CD4-positive, alpha-beta memory T cell (primary cell): ENCODE data around the gene RPL29. TPM values are rescaled to one million over a fixed set of nuclear protein-coding genes. Genes with fewer than 3 reads are reported as not detected.

Source experiments
- CTCF ChIA-PET: fragments of 350-600 bp; sonication (Branson Sonifier 250); formaldehyde crosslinking; loops from one replicate; lab custom pipeline; 2021; ENCODE audit warnings: inconsistent platforms; ENCODE audit not compliant: partially characterized antibody; lab: Charles Lee
- POLR2A ChIA-PET: fragments of 350-600 bp; sonication (Branson Sonifier 250); formaldehyde crosslinking; loops from one replicate; lab custom pipeline; 2021; ENCODE audit not compliant: partially characterized antibody; lab: Charles Lee
- DNase-seq, 5 donors: peaks; one replicate each; pipeline versions ENCODE4 v3.0.0 to v3.0.0-alpha.2; 2020 to 2022; ENCODE audit warnings: mixed read lengths in 1 of 5
- H3K27ac ChIP-seq: one replicate; pipeline ENCODE4 v1.7.0; 2013; ENCODE audit warnings: low read depth, low read length
- H3K27me3 ChIP-seq: 2 replicates; pipeline ENCODE4 v1.7.0; 2013; ENCODE audit warnings: mild to moderate bottlenecking, low read length, moderate library complexity; ENCODE audit not compliant: insufficient read depth
- H3K36me3 ChIP-seq: 2 replicates; pipeline ENCODE4 v1.7.0; 2013; ENCODE audit warnings: mild to moderate bottlenecking, low read length, moderate library complexity; ENCODE audit not compliant: insufficient read depth
- H3K4me1 ChIP-seq: 2 replicates; pipeline ENCODE4 v1.7.0; 2013; ENCODE audit warnings: mild to moderate bottlenecking, low read length, moderate library complexity; ENCODE audit not compliant: insufficient read depth
- H3K4me3 ChIP-seq, 2 donors: one replicate each; pipeline ENCODE4 v1.7.0; 2013; ENCODE audit warnings: low read length in 2 of 2, mild to moderate bottlenecking in 1 of 2
- H3K9me3 ChIP-seq, 2 donors: one replicate each; pipeline ENCODE4 v1.7.0; 2013; ENCODE audit warnings: low read length in 2 of 2, control low read depth in 1 of 2; ENCODE audit not compliant: control insufficient read depth in 1 of 2
- H3K27ac Mint-ChIP-seq, 7 donors: one replicate each; pipeline ENCODE4 v1.8.0; 2020 to 2021; ENCODE audit warnings: mixed read lengths in 7 of 7, mild to moderate bottlenecking in 6 of 7, inconsistent platforms in 3 of 7, moderate library complexity in 3 of 7
- H3K27me3 Mint-ChIP-seq, 2 donors: one replicate each; pipeline ENCODE4 v1.8.0; 2020 to 2021; ENCODE audit warnings: mixed read lengths in 2 of 2
- H3K36me3 Mint-ChIP-seq, 2 donors: one replicate each; pipeline ENCODE4 v1.8.0; 2020 to 2021; ENCODE audit warnings: mixed read lengths in 2 of 2, inconsistent platforms in 1 of 2, mild to moderate bottlenecking in 1 of 2
- H3K4me1 Mint-ChIP-seq, 4 donors: one replicate each; pipeline ENCODE4 v1.8.0; 2020 to 2021; ENCODE audit warnings: mixed read lengths in 4 of 4, mild to moderate bottlenecking in 1 of 4
- H3K4me3 Mint-ChIP-seq, 8 donors: one replicate each; pipeline ENCODE4 v1.8.0; 2020 to 2021; ENCODE audit warnings: mixed read lengths in 8 of 8, mild to moderate bottlenecking in 7 of 8, moderate library complexity in 6 of 8, inconsistent platforms in 3 of 8
- H3K9me3 Mint-ChIP-seq, 8 donors: one replicate each; pipeline ENCODE4 v1.8.0; 2020 to 2021; ENCODE audit warnings: mixed read lengths in 8 of 8, mild to moderate bottlenecking in 5 of 8, inconsistent platforms in 3 of 8, moderate library complexity in 1 of 8
- intact Hi-C: fragments of 100-400 bp; cut with micrococcal nuclease; formaldehyde crosslinking; loops from one replicate; pipeline ENCODE4 v1.15.1; 2023
- polyA plus RNA-seq, 2 donors: library from polyadenylated mRNA; unstranded; fragments of 300-500 nt; fragmentation: Illumina TruSeq; gene quantifications; one replicate each; pipeline ENCODE4 v1.2.3, GENCODE V29; 2021
- total RNA-seq, 2 experiments: library from RNA; stranded (reverse); gene quantifications; one replicate each; pipeline ENCODE4 v1.2.3, GENCODE V29; 2021

Gene RPL29
- total and polyA plus RNA-seq, 4 experiments from 2014 or later, result 967 to 1,467 (median 1,266) TPM

GRCh38 chr3:52028572-52028971 lies 32.9 kb upstream of the RPL29 start:
- Mint-ChIP-seq H3K4me3 (no peak overlapping the region), H3K27me3 (no peaks in the 10 kb centered on the region), H3K36me3 (no peaks in the 10 kb centered on the region), H3K27ac (no peak overlapping the region), H3K4me1 (peaks cover 3 to 16% (median 6%) of the 10 kb centered on the region in 4 donors), H3K9me3 (no peaks in the 10 kb centered on the region)
- no peaks in the 10 kb centered on the region for H3K9me3 ChIP-seq
- no peaks in the 10 kb centered on the region for H3K27me3 ChIP-seq
- CTCF ChIA-PET, result interaction anchor here (1.7 kb wide), 1 partner anchor 27 kb away, joined by 6 read pairs; no protein-coding TSS in a partner anchor
- peaks cover 5% of the 10 kb centered on the region for H3K4me1 ChIP-seq
- DNase-seq, result no peak
- H3K4me3 ChIP-seq, result no peak overlapping the region
- POLR2A ChIA-PET, result interaction anchor here (1.5 kb wide), 1 partner anchor 28 kb away, joined by 3 read pairs; the partner anchor contains the start of gene DUSP7
- no peak overlapping the region for H3K27ac ChIP-seq
- intact Hi-C loops, result no loop called here
- no peaks in the 10 kb centered on the region for H3K36me3 ChIP-seq

GRCh38 chr3:52026041-52026440 lies 30.3 kb upstream of the RPL29 start:
- DNase-seq, result no peak
- H3K4me3 Mint-ChIP-seq, result no peak overlapping the region
- H3K27ac Mint-ChIP-seq, result peak overlapping the region in 3 of 7 donors; percentile 53 to 61 (median 57)
- no peaks in the 10 kb centered on the region for H3K9me3 Mint-ChIP-seq
- Histone ChIP-seq H3K4me1 (peaks cover 5% of the 10 kb centered on the region), H3K36me3 (no peaks in the 10 kb centered on the region), H3K9me3 (no peaks in the 10 kb centered on the region), H3K27ac (no peak overlapping the region), H3K27me3 (no peaks in the 10 kb centered on the region), H3K4me3 (no peak overlapping the region)
- no peaks in the 10 kb centered on the region for H3K36me3 Mint-ChIP-seq
- intact Hi-C loops, result no loop called here
- no peaks in the 10 kb centered on the region for H3K27me3 Mint-ChIP-seq
- H3K4me1 Mint-ChIP-seq, result peaks cover 3 to 21% (median 7%) of the 10 kb centered on the region in 4 donors
- ChIA-PET CTCF (no interaction called here), POLR2A (no interaction called here)

GRCh38 chr3:52025453-52025852 lies 29.8 kb upstream of the RPL29 start:
- no peaks in the 10 kb centered on the region for H3K27me3 Mint-ChIP-seq
- peak overlapping the region in 3 of 7 donors; percentile 13 to 56 (median 35) for H3K27ac Mint-ChIP-seq
- no peaks in the 10 kb centered on the region for H3K36me3 ChIP-seq
- POLR2A ChIA-PET, result no interaction called here
- no peak overlapping the region for H3K4me3 Mint-ChIP-seq
- DNase-seq, result no peak
- H3K27ac ChIP-seq, result no peak overlapping the region
- H3K9me3 ChIP-seq, result no peaks in the 10 kb centered on the region
- no peaks in the 10 kb centered on the region for H3K36me3 Mint-ChIP-seq
- H3K4me1 Mint-ChIP-seq, result peaks cover 3 to 21% (median 7%) of the 10 kb centered on the region in 4 donors
- H3K27me3 ChIP-seq, result no peaks in the 10 kb centered on the region
- no peak overlapping the region for H3K4me3 ChIP-seq
- intact Hi-C loops, result no loop called here
- H3K4me1 ChIP-seq, result peaks cover 5% of the 10 kb centered on the region
- CTCF ChIA-PET, result no interaction called here
- no peaks in the 10 kb centered on the region for H3K9me3 Mint-ChIP-seq

GRCh38 chr3:52024765-52025452 lies 29.2 kb upstream of the RPL29 start:
- Histone ChIP-seq H3K4me1 (peaks cover 5% of the 10 kb centered on the region), H3K27ac (no peak overlapping the region), H3K9me3 (no peaks in the 10 kb centered on the region), H3K4me3 (no peak overlapping the region), H3K36me3 (no peaks in the 10 kb centered on the region), H3K27me3 (no peaks in the 10 kb centered on the region)
- POLR2A ChIA-PET, result no interaction called here
- Mint-ChIP-seq H3K36me3 (no peaks in the 10 kb centered on the region), H3K4me3 (no peak overlapping the region), H3K4me1 (peaks cover 3 to 21% (median 7%) of the 10 kb centered on the region in 4 donors), H3K27me3 (no peaks in the 10 kb centered on the region), H3K27ac (peak overlapping the region in 3 of 7 donors; percentile 35 to 73 (median 56)), H3K9me3 (no peaks in the 10 kb centered on the region)
- no peak for DNase-seq
- intact Hi-C loops, result no loop called here
- CTCF ChIA-PET, result no interaction called here

GRCh38 chr3:52023860-52024764 lies 28.4 kb upstream of the RPL29 start:
- no peaks in the 10 kb centered on the region for H3K27me3 Mint-ChIP-seq
- ChIA-PET CTCF (interaction anchor here (0.5 kb wide), 1 partner anchor 146 kb away, joined by 3 read pairs; no protein-coding TSS in a partner anchor), POLR2A (no interaction called here)
- H3K4me3 Mint-ChIP-seq, result no peak overlapping the region
- H3K36me3 ChIP-seq, result no peaks in the 10 kb centered on the region
- no peaks in the 10 kb centered on the region for H3K27me3 ChIP-seq
- no peaks in the 10 kb centered on the region for H3K9me3 ChIP-seq
- DNase-seq, result no peak
- no peak overlapping the region for H3K27ac ChIP-seq
- H3K4me1 Mint-ChIP-seq, result peaks cover 3 to 21% (median 7%) of the 10 kb centered on the region in 4 donors
- no peak overlapping the region for H3K4me3 ChIP-seq
- no peaks in the 10 kb centered on the region for H3K36me3 Mint-ChIP-seq
- H3K9me3 Mint-ChIP-seq, result no peaks in the 10 kb centered on the region
- H3K27ac Mint-ChIP-seq, result peak overlapping the region in 2 of 7 donors; percentile 13 to 56
- peaks cover 5% of the 10 kb centered on the region for H3K4me1 ChIP-seq
- intact Hi-C loops, result no loop called here

GRCh38 chr3:52023101-52023770 lies 27.5 kb upstream of the RPL29 start:
- Mint-ChIP-seq H3K36me3 (no peaks in the 10 kb centered on the region), H3K4me1 (peaks cover 3 to 21% (median 7%) of the 10 kb centered on the region in 4 donors), H3K27ac (peak overlapping the region in 1 of 7 donors; percentile 66), H3K27me3 (no peaks in the 10 kb centered on the region), H3K9me3 (no peaks in the 10 kb centered on the region), H3K4me3 (no peak overlapping the region)
- Histone ChIP-seq H3K4me3 (no peak overlapping the region), H3K4me1 (peaks cover 5% of the 10 kb centered on the region), H3K36me3 (no peaks in the 10 kb centered on the region), H3K27me3 (no peaks in the 10 kb centered on the region), H3K9me3 (no peaks in the 10 kb centered on the region), H3K27ac (no peak overlapping the region)
- intact Hi-C loops, result no loop called here
- CTCF ChIA-PET, result interaction anchor here (0.5 kb wide), 1 partner anchor 147 kb away, joined by 3 read pairs; no protein-coding TSS in a partner anchor
- no peak for DNase-seq
- POLR2A ChIA-PET, result no interaction called here
